Astrocyte of the spinal cord (primary cell): ENCODE results near the gene CDH11.

Source experiments
- DNase-seq: peaks from one replicate; pipeline ENCODE4 v3.0.0; 2011; ENCODE audit warnings: low read depth, low spot score
- H3K4me3 ChIP-seq: 2 replicates; pipeline ENCODE4 v1.5.1; 2011; ENCODE audit warnings: low read depth, mild to moderate bottlenecking, low read length, moderate library complexity
- in situ Hi-C: cut with HindIII; loops from 2 replicates; pipeline ENCODE4 v1.10.0; 2017; ENCODE audit warnings: low sequenced_read_pairs
- TF ChIP-seq, protein P1 (sequence below): IDR thresholded peaks from 2 replicates; pipeline ENCODE4 v1.5.1; 2012; ENCODE audit warnings: low read depth, mild to moderate bottlenecking, low read length, inconsistent platforms

CDH11 gene

DNA sequence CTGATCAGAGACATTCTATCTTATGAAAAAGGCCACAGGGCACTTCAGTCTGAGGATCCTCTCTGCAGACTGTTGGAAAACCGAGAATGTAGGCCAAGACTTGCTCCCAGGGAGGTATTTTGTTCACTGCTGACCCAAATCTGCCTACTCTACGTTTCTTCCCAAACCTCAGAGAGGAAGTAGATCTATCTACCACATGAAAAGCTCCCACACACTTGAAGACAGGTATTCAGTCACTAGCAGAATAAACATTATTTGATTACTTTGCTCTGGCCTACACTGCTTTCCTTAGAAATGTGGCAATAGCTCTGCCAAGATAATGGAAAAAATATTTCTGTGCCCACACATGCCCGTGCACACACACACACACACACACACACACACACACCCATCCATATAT, 164.6 kb downstream of the CDH11 start:
- no peak for DNase-seq
- TF ChIP-seq, protein P1, sequence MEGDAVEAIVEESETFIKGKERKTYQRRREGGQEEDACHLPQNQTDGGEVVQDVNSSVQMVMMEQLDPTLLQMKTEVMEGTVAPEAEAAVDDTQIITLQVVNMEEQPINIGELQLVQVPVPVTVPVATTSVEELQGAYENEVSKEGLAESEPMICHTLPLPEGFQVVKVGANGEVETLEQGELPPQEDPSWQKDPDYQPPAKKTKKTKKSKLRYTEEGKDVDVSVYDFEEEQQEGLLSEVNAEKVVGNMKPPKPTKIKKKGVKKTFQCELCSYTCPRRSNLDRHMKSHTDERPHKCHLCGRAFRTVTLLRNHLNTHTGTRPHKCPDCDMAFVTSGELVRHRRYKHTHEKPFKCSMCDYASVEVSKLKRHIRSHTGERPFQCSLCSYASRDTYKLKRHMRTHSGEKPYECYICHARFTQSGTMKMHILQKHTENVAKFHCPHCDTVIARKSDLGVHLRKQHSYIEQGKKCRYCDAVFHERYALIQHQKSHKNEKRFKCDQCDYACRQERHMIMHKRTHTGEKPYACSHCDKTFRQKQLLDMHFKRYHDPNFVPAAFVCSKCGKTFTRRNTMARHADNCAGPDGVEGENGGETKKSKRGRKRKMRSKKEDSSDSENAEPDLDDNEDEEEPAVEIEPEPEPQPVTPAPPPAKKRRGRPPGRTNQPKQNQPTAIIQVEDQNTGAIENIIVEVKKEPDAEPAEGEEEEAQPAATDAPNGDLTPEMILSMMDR: no peak
- in situ Hi-C loops: no loop called here

DNA sequence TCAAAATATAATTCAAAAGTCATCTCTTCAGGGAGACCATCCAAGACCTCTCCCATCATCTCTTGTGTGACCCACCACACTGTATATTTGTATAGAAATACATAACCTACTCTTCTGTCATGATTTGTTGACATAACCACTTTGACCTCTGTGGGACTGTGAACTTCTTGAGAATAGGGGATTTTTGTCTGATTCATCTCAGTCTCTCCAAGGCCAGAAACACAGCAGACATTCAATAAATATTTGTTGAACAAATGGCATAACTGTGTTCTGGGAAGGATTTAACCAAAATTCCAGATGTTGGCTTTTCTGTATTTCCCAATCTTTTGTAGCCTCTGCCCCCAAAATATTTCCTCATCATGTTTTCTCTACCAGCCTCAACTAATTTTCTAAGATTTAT, 169.7 kb downstream of the CDH11 start:
- no peak overlapping the region for H3K4me3 ChIP-seq
- TF ChIP-seq, protein P1: no peak
- in situ Hi-C loops: no loop called here
- peak; percentile 91 for DNase-seq

More for the DNA sequence above, 164.6 kb downstream of the CDH11 start:
- H3K4me3 ChIP-seq: no peak overlapping the region

DNA sequence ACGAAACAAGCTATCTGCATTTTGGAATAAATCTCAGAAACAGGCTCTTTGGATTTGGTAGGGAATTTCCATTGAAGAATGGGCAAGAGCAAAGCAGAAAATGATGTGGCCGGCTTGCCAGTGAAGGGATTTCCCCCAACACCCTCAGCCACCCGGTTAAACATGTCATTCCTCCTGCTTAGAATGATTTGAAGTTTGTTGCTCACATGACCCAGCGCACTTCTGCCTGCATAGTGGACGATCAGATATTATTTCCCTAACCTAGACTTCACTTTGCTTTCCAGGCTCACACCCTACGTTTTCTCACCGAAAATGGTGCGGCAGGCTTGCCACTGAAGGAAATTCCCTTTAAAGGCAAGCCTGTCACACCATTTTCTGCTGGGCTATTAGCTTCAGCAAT, 170.7 kb downstream of the CDH11 start:
- in situ Hi-C loops: no loop called here
- H3K4me3 ChIP-seq: no peak overlapping the region
- TF ChIP-seq, protein P1: no peak
- DNase-seq: no peak

DNA sequence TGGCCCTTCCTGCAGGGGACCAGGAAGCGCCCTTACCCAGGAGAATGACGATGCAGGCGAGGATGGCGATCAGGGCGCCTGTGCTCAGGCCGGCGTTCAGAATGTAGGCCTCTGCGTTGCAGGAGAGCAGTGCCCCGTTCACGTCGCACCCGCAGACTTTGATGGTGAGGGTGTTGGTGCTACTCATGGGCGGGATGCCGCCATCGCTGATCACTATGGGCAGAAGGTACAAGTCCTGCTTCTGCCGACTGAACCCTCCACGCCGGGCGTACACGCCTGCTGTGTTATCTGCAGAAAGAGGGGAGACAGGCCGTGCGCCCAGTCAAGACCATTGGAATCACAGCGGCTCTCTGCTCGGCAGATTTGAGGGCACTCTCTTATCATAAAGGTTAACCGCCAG, 171.1 kb downstream of the CDH11 start:
- in situ Hi-C loops: no loop called here
- TF ChIP-seq, protein P1: no peak
- DNase-seq: no peak
- no peak overlapping the region for H3K4me3 ChIP-seq

DNA sequence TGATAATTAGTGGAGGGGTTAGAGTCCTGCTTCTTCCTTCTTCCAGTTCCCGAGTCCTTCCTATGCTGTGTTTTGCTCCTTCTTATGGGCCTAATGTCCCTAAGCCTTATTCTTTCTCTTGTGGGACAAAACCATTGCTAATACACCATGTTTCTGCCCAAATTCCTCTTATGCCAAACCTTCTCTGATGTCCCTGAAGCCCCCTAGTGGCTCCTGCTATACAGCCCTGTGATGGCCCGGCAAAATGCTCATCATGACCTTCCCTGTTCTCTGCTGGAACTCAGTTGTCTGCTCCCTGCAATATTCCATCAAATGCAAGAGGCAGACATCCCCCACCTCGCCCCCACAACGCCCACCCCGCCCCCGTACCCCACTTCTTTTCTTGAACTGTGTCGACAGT, 171.6 kb downstream of the CDH11 start:
- in situ Hi-C loops: no loop called here

DNA sequence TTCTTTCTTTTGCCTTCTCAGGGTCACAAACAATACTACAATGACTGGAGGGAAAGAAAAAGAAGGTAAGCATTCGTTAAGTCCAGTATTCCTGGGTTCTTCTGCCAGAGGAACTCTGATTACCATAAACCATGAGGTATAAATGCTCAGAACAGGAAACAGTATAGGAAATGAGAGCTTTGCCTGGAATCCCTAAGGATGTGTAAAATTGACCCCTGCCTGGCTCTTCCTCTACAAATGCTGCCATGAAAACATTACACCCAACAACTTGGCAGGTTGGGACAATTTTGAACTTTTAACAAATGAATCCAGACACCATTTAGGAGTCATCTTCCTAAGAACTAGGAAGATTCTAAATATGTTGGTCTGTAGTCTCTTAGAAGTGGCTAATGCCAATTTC, 173.8 kb downstream of the CDH11 start:
- TF ChIP-seq, protein P1: no peak

More for the DNA sequence above, 171.6 kb downstream of the CDH11 start:
- no peak overlapping the region for H3K4me3 ChIP-seq
- DNase-seq: no peak
- TF ChIP-seq, protein P1: peak; percentile 40

DNA sequence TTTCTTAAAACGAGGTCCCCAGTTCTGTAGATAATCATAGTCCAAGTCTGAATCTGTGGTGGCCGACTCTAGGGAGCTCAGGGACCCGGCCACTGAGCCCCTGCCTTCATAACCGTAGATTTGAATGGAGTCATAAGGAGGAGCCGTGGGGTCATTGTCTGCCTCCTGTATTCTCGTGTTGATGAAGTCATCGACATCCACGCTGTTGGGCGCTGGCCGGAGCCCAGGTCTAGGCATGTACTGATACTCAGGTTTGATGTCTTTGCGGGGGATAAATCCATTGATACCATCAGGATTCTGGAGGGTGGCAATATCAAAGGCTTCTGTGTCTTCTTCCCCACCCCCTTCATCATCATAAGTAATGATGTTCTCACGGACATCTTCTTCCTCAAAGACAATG, 174.2 kb downstream of the CDH11 start:
- TF ChIP-seq, protein P1: no peak
- in situ Hi-C loops: no loop called here
- no peak for DNase-seq
- no peak overlapping the region for H3K4me3 ChIP-seq

More for the DNA sequence above, 173.8 kb downstream of the CDH11 start:
- no peak overlapping the region for H3K4me3 ChIP-seq
- no peak for DNase-seq
- in situ Hi-C loops: no loop called here
